HG02759 (cell line): ENCODE measurements around the gene TMEM154.

Source experiments
- ATAC-seq: cut with Tn5 transposase; IDR thresholded peaks from one replicate; pipeline ENCODE4 v1.9.1; 2021; ENCODE audit warnings: mild to moderate bottlenecking, moderate library complexity; ENCODE audit not compliant: unreplicated experiment

TMEM154 gene

GRCh38 chr4:152599095-152599494 lies 80.7 kb downstream of the TMEM154 start:
- ATAC-seq = no peak

DNA sequence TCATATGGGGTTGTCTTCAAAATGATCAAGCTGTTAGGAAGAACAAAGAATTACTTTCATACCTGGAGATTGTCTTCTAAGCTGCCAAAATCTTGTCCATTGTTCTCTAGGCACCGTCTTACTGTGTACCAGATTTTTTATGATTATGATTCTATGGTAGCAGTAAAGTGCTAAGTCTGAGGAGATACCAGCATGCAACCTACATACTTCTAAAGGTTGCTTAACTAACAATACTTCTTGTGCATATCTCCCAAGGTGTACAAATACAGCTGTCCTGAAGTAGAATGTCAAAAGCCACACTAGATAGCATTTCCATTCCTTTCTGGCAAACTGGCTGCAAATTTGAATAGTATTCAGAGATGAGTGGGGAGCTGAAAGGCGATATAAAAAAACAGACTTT lies 81.3 kb downstream of the TMEM154 start:
- no peak for ATAC-seq

GRCh38 chr4:152594978-152595925 lies 84.5 kb downstream of the TMEM154 start:
- peak; percentile 74 for ATAC-seq

GRCh38 chr4:152594057-152594456 lies 85.7 kb downstream of the TMEM154 start:
- no peak for ATAC-seq

GRCh38 chr4:152591876-152592275 lies 87.9 kb downstream of the TMEM154 start:
- no peak for ATAC-seq

DNA sequence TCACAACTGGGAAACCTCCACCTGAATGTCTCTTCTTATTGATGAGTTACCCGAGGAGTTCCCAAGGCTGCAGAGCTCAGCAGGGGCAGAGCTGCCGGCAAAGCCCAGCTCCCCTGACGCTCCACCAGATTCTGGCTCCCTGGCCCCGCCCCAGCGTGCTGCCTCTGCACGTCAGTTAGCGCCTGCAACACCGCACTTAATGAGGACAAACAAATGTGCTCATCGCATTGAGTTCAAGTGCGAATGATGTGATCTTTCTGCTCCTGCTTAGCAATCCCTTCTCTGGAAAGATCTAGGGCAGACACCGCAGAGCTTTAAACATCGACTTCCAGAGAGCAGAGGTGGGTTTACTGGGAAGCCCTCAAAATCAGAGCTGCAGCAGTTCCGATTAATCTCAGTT lies 88.4 kb downstream of the TMEM154 start:
- ATAC-seq = no peak

DNA sequence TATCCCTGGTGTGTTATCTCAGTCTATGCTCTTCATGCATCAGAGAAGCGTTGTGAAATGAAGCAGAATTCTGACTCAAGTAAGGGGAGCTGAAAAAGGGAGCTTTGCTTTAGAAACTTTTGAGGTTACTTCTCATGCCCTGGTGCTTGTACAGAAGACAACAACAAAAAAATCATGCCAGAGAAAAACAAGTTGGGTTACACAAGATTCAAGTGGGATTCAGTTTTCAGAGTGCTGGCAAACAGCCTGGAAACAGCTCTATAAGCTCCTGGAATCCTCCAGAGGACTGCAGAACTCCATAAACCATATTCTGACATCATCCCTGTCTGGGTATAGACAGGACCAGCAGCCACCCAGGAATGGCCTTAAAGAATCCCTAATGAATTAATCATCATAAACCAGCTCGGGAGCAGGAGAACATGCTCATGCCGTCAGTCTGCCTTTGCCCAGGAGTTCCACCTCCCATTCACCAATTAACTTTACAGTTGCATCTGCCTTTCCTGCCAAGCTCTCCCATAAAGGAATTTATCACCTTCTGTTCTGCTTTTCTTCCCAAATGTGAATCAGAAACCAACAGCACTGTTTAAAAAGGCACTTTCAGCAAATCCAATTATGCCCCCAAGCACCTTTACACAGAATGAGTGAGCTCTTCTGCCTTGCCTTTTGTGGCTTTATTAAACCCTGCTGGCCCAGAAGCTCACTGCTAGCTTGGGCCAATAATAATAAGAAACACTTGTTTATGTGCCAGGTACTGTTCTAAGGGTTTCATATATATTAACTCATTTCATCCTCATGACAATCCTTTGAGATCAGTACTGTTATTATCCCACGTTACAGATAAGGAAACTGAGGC lies 89.4 kb downstream of the TMEM154 start:
- no peak for ATAC-seq

GRCh38 chr4:152588869-152589268 lies 90.9 kb downstream of the TMEM154 start:
- no peak for ATAC-seq

GRCh38 chr4:152587127-152587526 lies 92.7 kb downstream of the TMEM154 start:
- ATAC-seq = no peak

- ATAC-seq = no peak
These were observed 93.1 kb downstream of the TMEM154 start for GRCh38 chr4:152586668-152587067.

DNA sequence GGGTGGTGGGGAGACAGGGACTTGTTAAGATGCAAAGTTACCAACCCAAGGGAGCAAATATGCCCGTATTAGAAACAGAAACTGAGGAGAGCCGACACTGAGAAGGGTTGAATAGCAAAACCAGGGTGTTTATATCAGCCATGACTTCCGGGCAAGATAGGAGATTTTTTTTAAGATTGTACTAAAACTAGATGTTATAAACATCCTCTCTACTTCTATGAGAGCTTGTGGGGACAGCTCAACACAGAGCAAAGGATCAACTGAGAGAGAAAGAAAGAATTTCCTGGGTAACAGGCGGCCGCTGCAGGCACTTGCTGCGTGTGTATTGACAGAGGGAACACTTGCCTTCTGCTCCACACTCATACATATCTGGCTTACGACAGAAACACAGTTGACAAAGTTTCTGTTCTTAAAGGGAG lies 94.8 kb downstream of the TMEM154 start:
- peak; percentile 52 for ATAC-seq

- no peak for ATAC-seq
These were observed 98.1 kb downstream of the TMEM154 start for GRCh38 chr4:152581536-152582160.

DNA sequence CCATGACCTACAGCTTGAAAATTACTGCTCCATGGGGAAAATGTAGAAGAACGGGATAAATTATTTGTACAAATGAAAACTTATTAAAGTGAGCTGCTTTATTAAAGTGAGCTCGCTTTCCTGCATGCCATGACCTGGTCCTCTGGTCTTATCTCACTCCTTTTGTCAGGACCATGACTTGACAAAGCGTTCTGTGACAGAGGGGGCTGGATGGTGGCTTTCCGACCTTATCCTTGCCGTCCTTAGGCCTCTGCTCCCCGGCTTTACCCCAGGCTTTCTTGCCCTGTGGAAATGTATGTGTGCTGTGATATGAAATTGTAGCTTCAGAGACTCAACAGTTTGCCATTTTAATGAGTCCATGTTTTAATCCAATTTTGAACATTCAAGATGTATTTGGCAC lies 99.9 kb downstream of the TMEM154 start:
- ATAC-seq = no peak

- ATAC-seq = no peak
These were observed 100.6 kb downstream of the TMEM154 start for GRCh38 chr4:152579107-152579764.

GRCh38 chr4:152578670-152579069 lies 101.1 kb downstream of the TMEM154 start:
- ATAC-seq = no peak

GRCh38 chr4:152577708-152578396 lies 101.9 kb downstream of the TMEM154 start:
- ATAC-seq = no peak

DNA sequence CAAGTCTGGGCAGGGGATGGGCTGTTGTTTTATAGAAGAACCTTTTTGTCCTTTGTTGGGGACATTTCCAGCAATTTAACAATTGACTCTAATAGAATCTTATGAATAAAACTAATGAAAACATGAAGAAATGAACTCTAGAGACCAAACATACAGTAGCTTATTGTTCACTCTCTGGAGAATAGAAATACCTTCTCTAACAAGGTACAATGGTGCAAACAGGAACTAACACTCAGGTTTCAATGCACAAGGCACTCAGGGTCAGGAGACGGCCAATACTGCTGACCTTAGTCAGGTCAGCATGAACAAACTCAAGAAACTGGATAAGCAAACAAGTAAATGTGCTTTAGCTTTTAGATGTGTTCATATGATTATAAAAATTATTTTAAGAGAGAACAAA lies 104.3 kb downstream of the TMEM154 start:
- no peak for ATAC-seq

DNA sequence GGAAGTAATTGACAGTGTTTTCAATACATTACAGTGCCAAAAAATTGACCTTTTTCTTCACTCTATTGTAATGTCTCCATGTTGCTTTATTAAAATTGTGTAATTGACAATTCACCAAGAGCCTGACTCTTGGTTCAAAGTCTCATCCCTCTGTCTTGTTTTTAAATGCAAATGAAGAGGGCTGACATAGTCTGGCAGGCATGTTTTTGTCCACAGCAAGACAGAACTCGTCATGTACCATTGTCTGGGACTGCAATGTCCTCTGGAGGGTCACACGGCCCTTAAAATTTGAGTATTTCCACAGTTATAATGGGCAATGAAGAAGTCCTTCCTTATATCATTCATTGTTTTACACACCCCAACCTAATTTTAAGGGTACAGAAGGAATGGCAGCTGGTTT lies 105.9 kb downstream of the TMEM154 start:
- no peak for ATAC-seq

DNA sequence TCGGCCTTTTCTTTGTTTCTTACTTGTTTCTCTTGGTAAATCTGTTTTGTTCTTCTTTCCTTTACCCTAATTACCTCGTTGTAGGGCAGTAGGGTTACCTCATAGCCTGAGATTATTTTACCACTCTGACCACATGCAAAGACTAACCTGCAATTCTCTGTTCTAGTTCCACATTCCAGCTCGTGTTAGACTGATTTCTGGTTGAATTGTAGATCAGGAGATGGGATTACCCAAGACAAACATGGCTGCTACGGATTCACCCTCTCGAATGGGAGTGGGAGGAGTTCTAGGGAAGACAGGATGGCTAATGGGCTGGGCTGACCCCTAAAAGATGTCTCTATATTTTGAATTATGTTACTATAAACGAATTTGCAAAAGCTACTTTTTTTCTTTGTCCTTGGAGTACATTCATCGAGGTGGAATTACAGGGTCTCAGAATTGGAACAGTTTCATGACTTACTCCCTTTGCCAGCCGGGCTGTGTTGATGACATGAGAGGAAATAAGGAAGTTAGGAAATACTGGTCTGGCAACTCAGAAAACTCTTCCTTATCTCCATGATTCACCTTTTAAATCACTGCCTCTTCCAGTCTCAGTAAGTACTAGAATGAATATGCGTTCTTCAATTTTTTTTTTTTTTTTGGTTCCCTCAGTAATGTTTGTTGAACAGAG lies 107.2 kb downstream of the TMEM154 start:
- no peak for ATAC-seq

DNA sequence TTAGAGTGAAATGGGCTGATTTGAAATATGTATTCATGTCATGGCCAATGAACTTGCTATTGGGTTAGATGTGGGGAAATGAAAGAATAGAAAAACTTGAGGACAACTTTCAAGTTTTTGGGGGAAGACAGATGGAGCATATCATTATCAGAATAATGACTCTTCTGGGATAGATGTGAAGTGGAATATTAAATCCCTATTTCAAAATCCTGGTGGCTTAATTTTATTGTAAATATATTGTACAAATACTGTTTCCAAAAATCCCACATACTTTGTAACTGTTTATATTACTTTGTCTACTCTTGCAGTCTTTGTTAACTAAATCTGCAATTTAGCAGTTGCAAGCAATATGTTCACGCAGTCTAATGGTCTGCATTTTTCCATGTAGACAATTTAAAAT lies 108.0 kb downstream of the TMEM154 start:
- no peak for ATAC-seq
